Measurements from ENCODE around the gene BBOX1. TPM values are rescaled to one million over a fixed set of nuclear protein-coding genes. Genes with fewer than 3 reads are reported as not detected.

Gene BBOX1
- total RNA-seq, 2 experiments from 2014 or later, result not detected

GRCh38 chr11:27107548-27107947 is 66.9 kb downstream of the BBOX1 start:
- Mint-ChIP-seq H3K9me3 (no peaks in the 10 kb centered on the region), H3K4me3 (no peak overlapping the region), H3K27ac (no peak overlapping the region), H3K27me3 (no peaks in the 10 kb centered on the region), H3K4me1 (no peaks in the 10 kb centered on the region), H3K36me3 (no peaks in the 10 kb centered on the region)
- POLR2A ChIA-PET, result no interaction called here
- ATAC-seq (ENCODE audit: low read depth), result no peak
- DNase-seq, result no peak

GRCh38 chr11:27108809-27109208 is 68.2 kb downstream of the BBOX1 start:
- ATAC-seq (ENCODE audit: low read depth) (no peak), DNase-seq (no peak)
- POLR2A ChIA-PET, result no interaction called here
- Mint-ChIP-seq H3K4me3 (no peak overlapping the region), H3K27me3 (no peaks in the 10 kb centered on the region), H3K9me3 (no peaks in the 10 kb centered on the region), H3K27ac (no peak overlapping the region), H3K36me3 (no peaks in the 10 kb centered on the region), H3K4me1 (no peaks in the 10 kb centered on the region)

- Mint-ChIP-seq H3K27ac (no peak overlapping the region), H3K36me3 (no peaks in the 10 kb centered on the region), H3K9me3 (no peaks in the 10 kb centered on the region), H3K27me3 (no peaks in the 10 kb centered on the region), H3K4me1 (no peaks in the 10 kb centered on the region), H3K4me3 (no peak overlapping the region)
- DNase-seq (no peak), ATAC-seq (ENCODE audit: low read depth) (no peak)
- POLR2A ChIA-PET, result no interaction called here
Observed at GRCh38 chr11:27111896-27112295, 71.3 kb downstream of the BBOX1 start.

GRCh38 chr11:27112946-27113345 is 72.3 kb downstream of the BBOX1 start:
- DNase-seq (no peak), ATAC-seq (ENCODE audit: low read depth) (no peak)
- H3K4me1 Mint-ChIP-seq, result no peaks in the 10 kb centered on the region
- H3K27ac Mint-ChIP-seq, result no peak overlapping the region
- H3K27me3 Mint-ChIP-seq, result no peaks in the 10 kb centered on the region
- H3K4me3 Mint-ChIP-seq, result no peak overlapping the region
- H3K9me3 Mint-ChIP-seq, result no peaks in the 10 kb centered on the region
- no peaks in the 10 kb centered on the region for H3K36me3 Mint-ChIP-seq
- POLR2A ChIA-PET, result no interaction called here

GRCh38 chr11:27115051-27115650 is 74.5 kb downstream of the BBOX1 start:
- POLR2A ChIA-PET, result no interaction called here
- no peaks in the 10 kb centered on the region for H3K4me1 Mint-ChIP-seq
- H3K36me3 Mint-ChIP-seq, result no peaks in the 10 kb centered on the region
- H3K27me3 Mint-ChIP-seq, result no peaks in the 10 kb centered on the region
- H3K4me3 Mint-ChIP-seq, result no peak overlapping the region
- H3K27ac Mint-ChIP-seq, result no peak overlapping the region
- no peak for DNase-seq
- no peak for ATAC-seq (ENCODE audit: low read depth)
- H3K9me3 Mint-ChIP-seq, result no peaks in the 10 kb centered on the region

GRCh38 chr11:27116684-27117083 is 76.1 kb downstream of the BBOX1 start:
- no peaks in the 10 kb centered on the region for H3K9me3 Mint-ChIP-seq
- no peaks in the 10 kb centered on the region for H3K27me3 Mint-ChIP-seq

GRCh38 chr11:27118371-27118770 is 77.8 kb downstream of the BBOX1 start:
- DNase-seq, result no peak
- no peak overlapping the region for H3K27ac Mint-ChIP-seq
- POLR2A ChIA-PET, result no interaction called here
- H3K9me3 Mint-ChIP-seq, result no peaks in the 10 kb centered on the region
- ATAC-seq (ENCODE audit: low read depth), result no peak
- no peak overlapping the region for H3K4me3 Mint-ChIP-seq
- no peaks in the 10 kb centered on the region for H3K27me3 Mint-ChIP-seq
- H3K4me1 Mint-ChIP-seq, result no peaks in the 10 kb centered on the region
- H3K36me3 Mint-ChIP-seq, result no peaks in the 10 kb centered on the region

More at GRCh38 chr11:27116684-27117083, 76.1 kb downstream of the BBOX1 start:
- ATAC-seq (ENCODE audit: low read depth) (no peak), DNase-seq (no peak)
- Mint-ChIP-seq H3K27ac (no peak overlapping the region), H3K4me1 (no peaks in the 10 kb centered on the region), H3K4me3 (no peak overlapping the region), H3K36me3 (no peaks in the 10 kb centered on the region)
- POLR2A ChIA-PET, result no interaction called here

- Mint-ChIP-seq H3K27ac (no peak overlapping the region), H3K36me3 (no peaks in the 10 kb centered on the region), H3K27me3 (no peaks in the 10 kb centered on the region), H3K9me3 (no peaks in the 10 kb centered on the region), H3K4me3 (no peak overlapping the region), H3K4me1 (no peaks in the 10 kb centered on the region)
- DNase-seq (no peak), ATAC-seq (ENCODE audit: low read depth) (no peak)
- POLR2A ChIA-PET, result no interaction called here
Observed at GRCh38 chr11:27118949-27119348, 78.3 kb downstream of the BBOX1 start.

- POLR2A ChIA-PET, result no interaction called here
Observed at GRCh38 chr11:27119396-27119795, 78.8 kb downstream of the BBOX1 start.

GRCh38 chr11:27120211-27120610 is 79.6 kb downstream of the BBOX1 start:
- no peak for DNase-seq
- H3K27ac Mint-ChIP-seq, result no peak overlapping the region
- no peaks in the 10 kb centered on the region for H3K9me3 Mint-ChIP-seq
- H3K4me3 Mint-ChIP-seq, result no peak overlapping the region
- no peak for ATAC-seq (ENCODE audit: low read depth)
- H3K27me3 Mint-ChIP-seq, result no peaks in the 10 kb centered on the region
- H3K36me3 Mint-ChIP-seq, result no peaks in the 10 kb centered on the region
- POLR2A ChIA-PET, result no interaction called here
- H3K4me1 Mint-ChIP-seq, result no peaks in the 10 kb centered on the region

More at GRCh38 chr11:27119396-27119795, 78.8 kb downstream of the BBOX1 start:
- no peak for DNase-seq
- Mint-ChIP-seq H3K36me3 (no peaks in the 10 kb centered on the region), H3K27ac (no peak overlapping the region), H3K4me3 (no peak overlapping the region), H3K27me3 (no peaks in the 10 kb centered on the region), H3K9me3 (no peaks in the 10 kb centered on the region), H3K4me1 (no peaks in the 10 kb centered on the region)
- no peak for ATAC-seq (ENCODE audit: low read depth)

- H3K27me3 Mint-ChIP-seq, result no peaks in the 10 kb centered on the region
- ATAC-seq (ENCODE audit: low read depth) (no peak), DNase-seq (no peak)
- POLR2A ChIA-PET, result no interaction called here
- no peak overlapping the region for H3K4me3 Mint-ChIP-seq
- H3K9me3 Mint-ChIP-seq, result no peaks in the 10 kb centered on the region
- H3K27ac Mint-ChIP-seq, result no peak overlapping the region
- H3K4me1 Mint-ChIP-seq, result no peaks in the 10 kb centered on the region
- no peaks in the 10 kb centered on the region for H3K36me3 Mint-ChIP-seq
Observed at GRCh38 chr11:27122001-27122400, 81.4 kb downstream of the BBOX1 start.

GRCh38 chr11:27124514-27125264 is 84.1 kb downstream of the BBOX1 start:
- H3K36me3 Mint-ChIP-seq, result no peaks in the 10 kb centered on the region
- H3K27me3 Mint-ChIP-seq, result no peaks in the 10 kb centered on the region
- POLR2A ChIA-PET, result no interaction called here
- H3K4me3 Mint-ChIP-seq, result no peak overlapping the region
- H3K27ac Mint-ChIP-seq, result no peak overlapping the region
- ATAC-seq (ENCODE audit: low read depth), result no peak
- no peak for DNase-seq
- no peaks in the 10 kb centered on the region for H3K9me3 Mint-ChIP-seq
- no peaks in the 10 kb centered on the region for H3K4me1 Mint-ChIP-seq

GRCh38 chr11:27129686-27130085 is 89.1 kb downstream of the BBOX1 start:
- POLR2A ChIA-PET, result no interaction called here
- Mint-ChIP-seq H3K4me1 (no peaks in the 10 kb centered on the region), H3K4me3 (no peak overlapping the region), H3K36me3 (no peaks in the 10 kb centered on the region), H3K27me3 (no peaks in the 10 kb centered on the region), H3K27ac (no peak overlapping the region), H3K9me3 (peaks cover 3% of the 10 kb centered on the region)
- ATAC-seq (ENCODE audit: low read depth) (no peak), DNase-seq (no peak)

GRCh38 chr11:27130806-27131205 is 90.2 kb downstream of the BBOX1 start:
- no peak for DNase-seq
- Mint-ChIP-seq H3K36me3 (no peaks in the 10 kb centered on the region), H3K4me1 (no peaks in the 10 kb centered on the region), H3K9me3 (peaks cover 8% of the 10 kb centered on the region), H3K27ac (no peak overlapping the region), H3K27me3 (no peaks in the 10 kb centered on the region), H3K4me3 (no peak overlapping the region)
- ATAC-seq (ENCODE audit: low read depth), result no peak
- POLR2A ChIA-PET, result no interaction called here
